ENCODE data around the gene NF2. TPM values are rescaled to one million over a fixed set of nuclear protein-coding genes. Genes with fewer than 3 reads are reported as not detected.
A peak's percentile ranks its signal among the peaks of the same experiment; 100 is the strongest.

The NF2 gene
- total RNA-seq, 4 donors from 2014 or later, result 14.6 to 60.1 (median 34.7) TPM

GRCh38 chr22:29703569-29704195 lies 100.2 kb downstream of the NF2 start:
- in situ Hi-C loops (cut with MboI; ENCODE audit: low pct_ligation_motif_present in 1 of 4, low pct_unique_long_range_greater_than_20kb in 1 of 4, low sequenced_read_pairs in 3 of 4), result no loop called here
- no peaks in the 10 kb centered on the region for H3K36me3 ChIP-seq
- no peak for DNase-seq
- WGBS, 2 donors (ENCODE audit: low coverage in 1 of 2), result 33 to 51% methylated on average over 1 to 7 of the region's 7 CpGs
- H3K4me3 ChIP-seq, result no peak overlapping the region
- no peaks in the 10 kb centered on the region for H3K9me3 ChIP-seq
- peaks cover 0 to 42% (median 39%) of the 10 kb centered on the region in 4 donors for H3K4me1 ChIP-seq
- intact Hi-C loops (cut with DNase I; ENCODE audit: low total_unique reads), result no loop called here
- H3K27ac ChIP-seq, result peak overlapping the region; percentile 29 to 66 (median 51)
- no peak for TF ChIP-seq POLR2A (IDR thresholded peaks at IDR 0.05)
- TF ChIP-seq POLR2AphosphoS5 (IDR thresholded peaks at IDR 0.05), result no peak
- TF ChIP-seq EP300 (IDR thresholded peaks at IDR 0.05; ENCODE audit: low read depth), result no peak
- TF ChIP-seq, protein P1, sequence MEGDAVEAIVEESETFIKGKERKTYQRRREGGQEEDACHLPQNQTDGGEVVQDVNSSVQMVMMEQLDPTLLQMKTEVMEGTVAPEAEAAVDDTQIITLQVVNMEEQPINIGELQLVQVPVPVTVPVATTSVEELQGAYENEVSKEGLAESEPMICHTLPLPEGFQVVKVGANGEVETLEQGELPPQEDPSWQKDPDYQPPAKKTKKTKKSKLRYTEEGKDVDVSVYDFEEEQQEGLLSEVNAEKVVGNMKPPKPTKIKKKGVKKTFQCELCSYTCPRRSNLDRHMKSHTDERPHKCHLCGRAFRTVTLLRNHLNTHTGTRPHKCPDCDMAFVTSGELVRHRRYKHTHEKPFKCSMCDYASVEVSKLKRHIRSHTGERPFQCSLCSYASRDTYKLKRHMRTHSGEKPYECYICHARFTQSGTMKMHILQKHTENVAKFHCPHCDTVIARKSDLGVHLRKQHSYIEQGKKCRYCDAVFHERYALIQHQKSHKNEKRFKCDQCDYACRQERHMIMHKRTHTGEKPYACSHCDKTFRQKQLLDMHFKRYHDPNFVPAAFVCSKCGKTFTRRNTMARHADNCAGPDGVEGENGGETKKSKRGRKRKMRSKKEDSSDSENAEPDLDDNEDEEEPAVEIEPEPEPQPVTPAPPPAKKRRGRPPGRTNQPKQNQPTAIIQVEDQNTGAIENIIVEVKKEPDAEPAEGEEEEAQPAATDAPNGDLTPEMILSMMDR (IDR thresholded peaks at IDR 0.05), result no peak
- peaks cover 14% of the 10 kb centered on the region for H3K27me3 ChIP-seq

DNA sequence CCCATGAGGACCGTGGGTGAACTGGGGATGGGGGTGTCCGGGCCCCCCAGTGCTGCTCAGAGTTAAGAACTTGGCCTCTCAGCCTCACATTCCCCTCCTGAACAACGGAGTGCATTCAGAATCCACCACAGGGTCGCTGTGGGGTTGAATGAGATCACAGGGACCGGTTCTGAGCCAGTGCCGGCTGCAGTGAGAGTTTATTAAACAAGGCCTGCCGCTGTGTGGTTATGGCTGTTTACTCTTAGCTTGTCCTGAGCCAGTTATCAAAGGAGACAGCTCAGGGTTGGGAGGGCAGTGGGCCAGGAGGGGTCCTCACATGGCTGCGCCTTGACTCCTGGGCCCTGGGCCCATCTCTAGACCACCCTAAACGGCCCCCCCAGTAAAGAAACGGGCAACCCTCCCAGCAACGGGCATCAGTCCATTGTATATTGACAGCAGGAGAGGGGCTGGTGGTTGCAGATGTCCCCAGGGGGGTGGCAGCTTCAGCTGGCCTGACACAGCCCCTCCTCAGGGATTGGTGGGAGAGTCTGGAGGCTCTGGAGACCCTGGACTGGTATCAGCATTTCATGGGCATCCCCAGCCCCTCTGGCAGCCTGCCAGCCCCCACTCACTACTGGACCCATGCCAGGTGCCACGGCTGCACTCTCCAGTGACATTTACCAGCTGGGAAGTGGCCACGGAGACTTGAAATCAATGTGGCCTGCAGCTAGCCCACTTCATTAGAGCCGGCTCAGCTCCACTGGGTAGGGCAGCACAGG lies 101.3 kb downstream of the NF2 start:
- intact Hi-C loops (cut with DNase I; ENCODE audit: low total_unique reads), result no loop called here
- WGBS, 2 donors (ENCODE audit: low coverage in 1 of 2), result 16% methylated on average over 11 of the region's 14 CpGs; no CpG with 5 or more reads in 1 of the 2 donors
- H3K27me3 ChIP-seq, result peaks cover 14% of the 10 kb centered on the region
- H3K9me3 ChIP-seq, result no peaks in the 10 kb centered on the region
- TF ChIP-seq POLR2AphosphoS5 (IDR thresholded peaks at IDR 0.05), result no peak
- TF ChIP-seq, protein P1 (IDR thresholded peaks at IDR 0.05), result no peak
- TF ChIP-seq POLR2A (IDR thresholded peaks at IDR 0.05), result no peak
- no peak for TF ChIP-seq EP300 (IDR thresholded peaks at IDR 0.05; ENCODE audit: low read depth)
- H3K27ac ChIP-seq, result peak overlapping the region in 3 of 4 donors; percentile 14 to 37 (median 28)
- peaks cover 0 to 42% (median 39%) of the 10 kb centered on the region in 4 donors for H3K4me1 ChIP-seq
- in situ Hi-C loops (cut with MboI; ENCODE audit: low pct_ligation_motif_present in 1 of 4, low pct_unique_long_range_greater_than_20kb in 1 of 4, low sequenced_read_pairs in 3 of 4), result no loop called here
- H3K4me3 ChIP-seq, result no peak overlapping the region
- DNase-seq, result no peak
- no peaks in the 10 kb centered on the region for H3K36me3 ChIP-seq

DNA sequence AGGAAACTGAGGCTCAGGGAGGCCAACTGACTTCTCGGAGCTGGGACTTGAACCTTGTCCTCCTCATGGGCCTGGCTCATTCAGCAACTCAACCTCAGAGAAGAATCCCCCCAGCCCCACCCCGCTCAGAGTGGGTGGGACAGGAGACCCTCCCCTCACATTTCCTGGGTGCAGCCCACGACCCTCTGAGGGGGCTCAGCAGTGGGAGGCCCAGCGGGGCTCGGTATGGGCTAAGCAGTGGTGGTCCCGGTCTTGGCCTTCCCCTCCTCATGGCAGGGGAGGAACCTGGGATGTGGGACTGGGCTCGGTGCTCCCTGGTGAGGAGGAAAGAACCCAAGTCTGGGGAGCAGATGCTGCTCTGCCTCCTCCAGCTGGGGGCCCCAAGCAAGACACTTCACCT lies 102.2 kb downstream of the NF2 start:
- intact Hi-C loops (cut with DNase I; ENCODE audit: low total_unique reads) (no loop called here), in situ Hi-C loops (cut with MboI; ENCODE audit: low pct_ligation_motif_present in 1 of 4, low pct_unique_long_range_greater_than_20kb in 1 of 4, low sequenced_read_pairs in 3 of 4) (no loop called here)
- no peaks in the 10 kb centered on the region for H3K36me3 ChIP-seq
- TF ChIP-seq EP300 (IDR thresholded peaks at IDR 0.05; ENCODE audit: low read depth) (no peak), POLR2A (IDR thresholded peaks at IDR 0.05) (no peak), POLR2AphosphoS5 (IDR thresholded peaks at IDR 0.05) (no peak)
- TF ChIP-seq, protein P1 (IDR thresholded peaks at IDR 0.05), result no peak
- H3K4me3 ChIP-seq, result no peak overlapping the region
- H3K27me3 ChIP-seq, result peaks cover 14% of the 10 kb centered on the region
- peaks cover 0 to 43% (median 38%) of the 10 kb centered on the region in 4 donors for H3K4me1 ChIP-seq
- H3K9me3 ChIP-seq, result no peaks in the 10 kb centered on the region
- WGBS, 2 donors (ENCODE audit: low coverage in 1 of 2), result 81% methylated on average over 7 of the region's 7 CpGs; no CpG with 5 or more reads in 1 of the 2 donors
- DNase-seq, result no peak
- peak overlapping the region in 1 of 4 donors; percentile 17 for H3K27ac ChIP-seq

DNA sequence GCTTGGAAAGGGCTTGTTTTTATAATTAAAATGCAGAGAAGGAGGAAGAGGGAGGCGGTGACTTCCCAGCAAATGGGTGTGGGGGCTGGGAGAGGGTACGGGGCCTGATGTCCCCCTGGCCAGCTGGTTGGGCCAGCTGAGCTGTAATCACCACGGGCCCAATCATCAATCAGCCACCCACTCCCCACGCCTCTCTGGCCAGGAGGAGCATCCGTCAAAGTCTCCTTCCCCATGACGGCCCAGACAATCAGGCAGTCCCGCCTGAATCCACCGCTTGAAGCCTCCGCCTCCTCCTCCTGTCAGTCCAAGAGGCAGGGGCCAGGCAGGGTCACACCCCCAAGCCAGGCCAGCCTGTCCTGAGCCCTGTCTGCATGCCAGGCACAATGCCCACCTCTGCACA lies 103.1 kb downstream of the NF2 start:
- WGBS, 2 donors (ENCODE audit: low coverage in 1 of 2), result 80% methylated on average over 9 of the region's 9 CpGs; no CpG with 5 or more reads in 1 of the 2 donors

More for the DNA sequence above, 103.1 kb downstream of the NF2 start:
- H3K36me3 ChIP-seq, result no peaks in the 10 kb centered on the region
- in situ Hi-C loops (cut with MboI; ENCODE audit: low pct_ligation_motif_present in 1 of 4, low pct_unique_long_range_greater_than_20kb in 1 of 4, low sequenced_read_pairs in 3 of 4), result no loop called here
- intact Hi-C loops (cut with DNase I; ENCODE audit: low total_unique reads), result no loop called here
- H3K4me1 ChIP-seq, result peaks cover 0 to 39% (median 30%) of the 10 kb centered on the region in 4 donors
- H3K27ac ChIP-seq, result no peak overlapping the region
- H3K9me3 ChIP-seq, result no peaks in the 10 kb centered on the region
- peaks cover 14% of the 10 kb centered on the region for H3K27me3 ChIP-seq
- DNase-seq, result no peak
- no peak for TF ChIP-seq POLR2A (IDR thresholded peaks at IDR 0.05)
- TF ChIP-seq POLR2AphosphoS5 (IDR thresholded peaks at IDR 0.05), result no peak
- TF ChIP-seq EP300 (IDR thresholded peaks at IDR 0.05; ENCODE audit: low read depth), result no peak
- H3K4me3 ChIP-seq, result no peak overlapping the region

Measured in transverse colon (tissue), 4 donors.